HG03432 (cell line): Measurements from ENCODE around the gene ABCA7.
A peak's percentile ranks its signal among the peaks of the same experiment; 100 is the strongest.

ENCODE experiments used
- ATAC-seq: cut with Tn5 transposase; IDR thresholded peaks from one replicate; pipeline ENCODE4 v1.9.1; 2021; ENCODE audit warnings: mild to moderate bottlenecking, moderate library complexity; ENCODE audit not compliant: unreplicated experiment

Gene ABCA7

DNA sequence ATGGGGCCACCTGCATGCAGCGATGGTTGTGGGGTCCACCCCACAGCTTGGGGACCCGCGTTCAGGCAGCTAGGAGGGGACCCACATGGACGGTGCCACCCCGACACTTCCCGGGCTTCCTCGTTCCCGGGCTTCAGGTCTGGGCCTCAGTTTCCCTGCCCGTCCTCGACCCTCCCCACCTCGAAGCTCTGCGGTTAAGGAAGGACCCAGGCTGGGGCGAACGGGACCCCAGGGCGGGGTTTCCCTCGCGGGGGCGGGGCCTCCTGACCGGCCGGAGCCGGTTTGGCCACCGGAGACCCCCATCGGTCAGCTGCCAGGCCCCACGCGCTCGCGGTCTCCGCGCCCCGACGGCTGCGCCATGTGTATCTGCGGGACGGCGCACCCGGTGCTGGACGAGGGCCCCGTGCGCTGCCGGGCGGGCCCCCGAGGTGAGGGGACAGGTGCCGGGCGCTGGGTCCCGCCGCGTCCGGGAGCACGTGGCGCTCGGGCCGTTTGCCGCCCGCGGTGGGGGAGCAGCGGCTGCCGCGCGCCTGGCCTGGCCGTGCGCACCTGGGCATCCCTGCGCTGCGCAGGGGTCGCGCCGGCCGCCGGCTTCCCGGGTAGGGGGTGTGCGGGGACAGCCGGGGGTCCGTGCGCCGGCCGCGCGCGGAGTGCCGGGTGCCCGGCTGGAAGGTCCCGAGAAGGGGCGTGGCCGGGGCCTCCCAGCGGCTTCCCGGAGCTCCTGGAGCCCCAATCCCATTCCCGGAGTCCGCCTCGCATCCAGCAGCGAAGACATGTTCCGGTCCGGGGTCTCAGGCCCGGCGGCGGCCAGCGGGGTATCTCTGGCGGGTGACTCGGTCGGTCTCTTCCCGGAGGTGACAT is 31.3 kb downstream of the ABCA7 start:
- no peak for ATAC-seq

DNA sequence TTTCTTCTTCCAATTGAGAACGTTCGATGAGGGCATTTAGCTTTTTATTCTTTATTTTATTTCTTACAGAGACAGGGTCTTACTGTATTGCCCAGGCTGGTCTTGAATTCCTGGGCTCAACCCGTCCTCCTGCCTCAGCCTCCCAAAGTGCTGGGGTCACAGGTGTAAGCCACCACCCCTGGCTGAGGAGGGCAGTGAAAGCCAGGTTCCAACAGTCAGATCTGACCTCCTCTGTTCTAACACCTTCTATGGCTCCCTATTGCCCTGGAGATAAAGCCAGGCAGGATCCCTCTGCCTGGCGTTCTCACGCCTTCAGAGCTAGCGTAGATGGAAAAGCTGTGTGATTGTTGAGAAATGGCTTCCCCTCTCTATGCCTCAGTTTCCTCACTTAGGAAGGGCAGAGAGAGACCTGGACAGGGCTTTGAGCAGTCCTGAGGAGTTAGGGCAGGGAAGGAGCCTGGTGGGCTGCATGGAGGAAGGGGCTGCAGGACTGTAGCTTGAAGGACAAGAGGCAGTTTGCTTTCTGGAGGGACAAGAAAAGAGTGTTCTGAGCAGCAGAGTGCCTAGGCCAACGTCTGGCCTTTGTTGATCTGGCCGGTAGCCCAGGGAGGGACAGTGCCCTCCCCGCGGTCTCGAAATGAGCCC is 32.6 kb downstream of the ABCA7 start:
- no peak for ATAC-seq

DNA sequence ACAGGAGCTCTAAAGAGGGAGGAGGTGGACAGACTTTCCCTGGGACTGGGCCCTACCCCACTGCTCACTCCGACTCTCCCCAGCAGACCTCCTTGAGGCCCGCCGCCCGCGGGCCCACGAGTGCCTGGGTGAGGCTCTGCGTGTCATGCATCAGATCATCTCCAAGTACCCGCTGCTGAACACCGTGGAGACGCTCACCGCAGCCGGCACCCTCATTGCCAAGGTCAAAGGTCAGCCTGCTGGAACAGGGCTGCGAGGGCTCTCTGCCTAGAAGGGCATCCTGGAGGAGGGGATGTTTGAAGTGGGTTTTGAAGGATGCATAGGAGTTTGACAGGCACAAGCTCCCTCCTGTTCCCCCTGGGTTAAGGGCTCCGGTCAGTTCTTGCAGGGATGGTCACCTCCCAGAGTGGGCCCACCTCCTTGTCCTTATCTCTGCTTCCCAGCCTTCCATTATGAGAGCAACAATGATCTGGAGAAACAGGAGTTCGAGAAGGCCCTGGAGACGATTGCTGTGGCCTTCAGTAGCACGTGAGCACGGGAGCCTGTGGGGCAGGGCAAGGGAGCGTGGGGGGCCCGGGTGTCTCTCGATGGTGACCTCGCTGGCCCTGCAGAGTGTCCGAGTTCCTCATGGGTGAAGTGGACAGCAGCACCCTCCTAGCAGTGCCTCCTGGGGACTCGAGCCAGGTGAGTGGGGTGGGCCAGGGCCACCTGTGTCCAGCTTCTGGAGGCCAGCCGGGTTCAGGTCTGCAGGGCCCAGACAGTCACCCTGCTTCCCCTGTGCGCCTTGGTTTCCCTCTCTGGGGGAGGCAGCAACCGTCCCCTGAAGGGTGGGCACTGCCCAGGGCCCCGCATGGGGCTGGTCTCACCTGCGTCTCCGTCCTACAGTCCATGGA is 33.4 kb downstream of the ABCA7 start:
- no peak for ATAC-seq

GRCh38 chr19:1073956-1074517 is 34.1 kb downstream of the ABCA7 start:
- ATAC-seq: no peak

DNA sequence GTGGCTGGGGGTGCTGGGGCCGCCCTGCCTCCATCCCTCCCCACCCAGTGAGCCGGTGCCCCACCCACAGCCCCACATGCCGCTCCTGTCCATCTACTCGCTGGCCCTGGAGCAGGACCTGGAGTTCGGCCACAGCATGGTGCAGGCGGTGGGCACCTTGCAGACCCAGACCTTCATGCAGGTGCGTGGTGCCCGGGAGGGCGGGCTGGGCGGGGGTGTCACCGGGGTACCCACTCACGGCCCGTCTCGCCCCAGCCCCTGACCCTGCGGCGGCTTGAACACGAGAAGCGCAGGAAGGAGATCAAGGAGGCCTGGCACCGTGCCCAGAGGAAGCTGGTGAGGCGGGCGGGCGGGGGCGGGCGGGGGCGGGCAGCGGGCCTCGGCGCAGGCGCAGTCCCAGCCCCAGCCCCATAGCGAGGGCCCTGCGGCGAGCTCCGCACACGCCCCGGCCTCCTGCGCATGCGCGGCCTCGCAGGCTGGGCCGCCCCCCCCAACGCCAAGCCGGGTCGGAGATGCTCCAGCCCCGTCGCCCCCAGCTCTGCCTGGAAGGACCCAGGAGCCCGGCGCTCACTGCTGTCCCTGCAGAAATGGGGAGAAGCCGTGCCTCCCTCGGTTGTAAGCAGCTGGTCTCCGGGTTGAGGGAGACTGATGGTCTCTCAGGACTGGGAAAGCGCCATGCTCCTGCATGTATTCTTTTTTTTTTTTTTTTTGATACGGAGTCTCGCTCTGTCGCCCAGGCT is 34.8 kb downstream of the ABCA7 start:
- peak; percentile 54 for ATAC-seq

GRCh38 chr19:1076046-1076386 is 36.1 kb downstream of the ABCA7 start:
- no peak for ATAC-seq

- peak; percentile 59 for ATAC-seq
Measured at GRCh38 chr19:1076951-1077350, 37.0 kb downstream of the ABCA7 start.

DNA sequence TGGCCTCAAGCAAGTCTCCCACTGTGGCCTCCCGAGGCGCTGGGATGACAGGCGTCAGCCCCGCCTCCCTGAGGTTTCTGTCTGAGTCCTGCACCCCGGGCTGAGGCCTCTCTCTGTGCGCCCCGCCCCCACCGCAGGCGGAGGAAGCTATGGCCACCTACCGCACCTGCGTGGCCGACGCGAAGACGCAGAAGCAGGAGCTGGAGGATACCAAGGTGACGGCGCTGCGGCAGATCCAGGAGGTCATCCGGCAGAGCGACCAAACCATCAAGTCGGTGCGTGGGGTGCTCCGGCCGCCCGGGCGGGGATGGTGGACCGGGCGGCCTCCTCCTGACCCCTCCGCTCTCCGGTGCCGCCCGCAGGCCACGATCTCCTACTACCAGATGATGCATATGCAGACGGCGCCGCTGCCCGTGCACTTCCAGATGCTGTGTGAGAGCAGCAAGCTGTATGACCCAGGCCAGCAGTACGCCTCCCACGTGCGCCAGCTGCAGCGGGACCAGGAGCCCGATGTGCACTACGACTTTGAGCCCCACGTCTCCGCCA is 39.7 kb downstream of the ABCA7 start:
- no peak for ATAC-seq

DNA sequence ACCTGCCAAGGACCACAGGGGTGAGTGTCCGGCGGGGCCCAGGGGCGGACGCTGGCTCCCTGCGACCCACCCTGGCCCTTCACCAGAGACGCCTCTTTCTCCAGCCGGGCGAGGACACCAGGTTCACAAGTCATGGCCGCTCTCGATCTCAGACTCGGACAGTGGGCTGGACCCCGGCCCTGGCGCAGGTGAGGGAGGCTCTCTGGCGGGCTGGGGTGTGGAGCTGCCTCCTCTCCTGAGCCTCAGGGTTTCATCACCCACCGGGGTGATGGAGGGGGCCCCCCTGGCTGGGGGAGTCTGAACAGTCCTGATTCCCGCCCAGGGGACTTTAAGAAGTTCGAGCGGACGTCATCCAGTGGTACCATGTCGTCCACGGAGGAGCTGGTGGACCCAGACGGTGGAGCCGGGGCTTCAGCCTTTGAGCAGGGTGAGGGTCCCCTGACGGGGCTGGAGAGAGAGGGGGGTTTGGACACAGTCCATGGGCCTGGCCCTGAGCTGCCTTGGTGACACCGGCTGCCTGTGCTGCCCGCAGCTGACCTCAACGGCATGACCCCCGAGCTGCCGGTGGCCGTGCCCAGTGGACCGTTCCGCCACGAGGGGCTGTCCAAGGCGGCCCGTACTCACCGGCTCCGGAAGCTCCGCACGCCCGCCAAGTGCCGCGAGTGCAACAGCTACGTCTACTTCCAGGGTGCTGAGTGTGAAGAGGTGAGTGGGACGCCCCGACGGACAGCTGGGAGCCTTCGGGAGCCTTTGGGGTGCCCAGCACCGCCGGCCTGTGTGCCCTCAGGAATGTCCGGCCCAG is 40.7 kb downstream of the ABCA7 start:
- ATAC-seq: no peak

DNA sequence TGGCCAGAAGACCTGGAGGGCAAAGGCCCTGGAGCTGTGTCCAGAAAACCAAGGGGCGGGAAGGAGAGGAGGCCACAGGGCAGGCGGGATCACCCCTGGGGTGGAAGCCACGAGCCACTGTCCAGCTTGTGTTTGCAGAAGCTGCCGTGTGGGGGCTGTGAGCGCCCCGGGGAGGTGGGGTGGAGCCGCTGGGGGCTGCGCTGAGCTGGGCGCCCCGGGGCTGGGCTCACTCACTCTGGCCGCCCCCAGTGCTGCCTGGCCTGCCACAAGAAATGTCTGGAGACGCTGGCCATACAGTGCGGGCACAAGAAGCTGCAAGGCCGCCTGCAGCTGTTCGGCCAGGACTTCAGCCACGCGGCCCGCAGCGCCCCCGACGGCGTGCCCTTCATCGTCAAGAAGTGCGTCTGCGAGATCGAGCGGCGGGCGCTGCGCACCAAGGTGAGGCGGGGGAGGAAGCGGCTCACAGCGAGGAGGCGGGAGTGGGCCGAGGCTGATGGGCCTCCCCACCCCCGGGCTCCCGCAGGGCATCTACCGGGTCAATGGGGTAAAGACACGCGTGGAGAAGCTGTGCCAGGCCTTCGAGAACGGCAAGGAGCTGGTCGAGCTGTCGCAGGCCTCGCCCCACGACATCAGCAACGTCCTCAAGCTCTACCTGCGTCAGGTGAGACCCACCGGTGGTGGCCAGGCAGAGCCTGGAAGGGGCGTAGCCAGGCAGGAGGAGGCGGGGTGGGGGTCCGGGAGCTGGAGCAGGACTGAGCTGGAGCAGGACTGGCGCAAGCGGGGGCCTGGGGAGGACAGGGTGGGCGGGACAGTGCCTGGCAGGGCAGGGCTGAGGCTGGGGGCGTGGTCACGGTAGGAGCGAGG is 41.6 kb downstream of the ABCA7 start:
- no peak for ATAC-seq

GRCh38 chr19:1082165-1082927 is 42.4 kb downstream of the ABCA7 start:
- ATAC-seq: no peak

DNA sequence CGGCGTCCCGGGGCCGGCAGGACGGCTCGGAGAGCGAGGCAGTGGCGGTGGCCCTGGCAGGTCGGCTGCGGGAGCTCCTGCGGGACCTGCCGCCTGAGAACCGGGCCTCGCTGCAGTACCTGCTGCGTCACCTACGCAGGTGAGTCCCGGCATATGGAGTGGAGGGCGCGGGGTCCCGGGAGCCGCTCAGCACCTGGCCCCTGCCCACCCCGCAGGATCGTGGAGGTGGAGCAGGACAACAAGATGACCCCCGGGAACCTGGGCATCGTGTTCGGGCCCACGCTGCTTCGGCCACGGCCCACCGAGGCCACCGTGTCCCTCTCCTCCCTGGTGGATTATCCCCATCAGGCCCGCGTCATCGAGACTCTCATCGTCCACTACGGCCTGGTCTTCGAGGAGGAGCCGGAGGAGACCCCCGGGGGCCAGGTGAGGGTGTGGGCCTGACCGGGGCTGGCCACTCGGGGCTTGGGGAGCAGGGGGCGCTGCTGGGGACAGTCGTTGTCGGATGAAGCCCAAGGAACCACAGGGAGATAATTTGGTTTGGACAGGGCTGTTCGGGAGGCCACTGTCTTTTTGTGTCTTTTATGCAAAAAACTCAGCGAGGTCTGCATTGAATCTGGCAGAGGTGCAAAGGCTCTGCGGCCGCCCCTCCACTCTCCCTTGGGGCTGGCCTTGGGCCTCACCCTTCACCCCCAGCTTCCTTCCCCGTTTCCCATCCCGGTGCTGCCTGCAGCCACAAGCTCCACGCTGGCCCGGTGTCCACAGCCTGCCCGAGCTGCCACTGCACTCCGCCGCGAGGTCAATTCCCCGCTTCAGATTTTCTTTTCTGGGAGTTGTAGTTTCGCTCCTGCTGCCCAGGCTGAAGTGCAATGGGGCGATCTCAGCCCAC is 43.3 kb downstream of the ABCA7 start:
- no peak for ATAC-seq

DNA sequence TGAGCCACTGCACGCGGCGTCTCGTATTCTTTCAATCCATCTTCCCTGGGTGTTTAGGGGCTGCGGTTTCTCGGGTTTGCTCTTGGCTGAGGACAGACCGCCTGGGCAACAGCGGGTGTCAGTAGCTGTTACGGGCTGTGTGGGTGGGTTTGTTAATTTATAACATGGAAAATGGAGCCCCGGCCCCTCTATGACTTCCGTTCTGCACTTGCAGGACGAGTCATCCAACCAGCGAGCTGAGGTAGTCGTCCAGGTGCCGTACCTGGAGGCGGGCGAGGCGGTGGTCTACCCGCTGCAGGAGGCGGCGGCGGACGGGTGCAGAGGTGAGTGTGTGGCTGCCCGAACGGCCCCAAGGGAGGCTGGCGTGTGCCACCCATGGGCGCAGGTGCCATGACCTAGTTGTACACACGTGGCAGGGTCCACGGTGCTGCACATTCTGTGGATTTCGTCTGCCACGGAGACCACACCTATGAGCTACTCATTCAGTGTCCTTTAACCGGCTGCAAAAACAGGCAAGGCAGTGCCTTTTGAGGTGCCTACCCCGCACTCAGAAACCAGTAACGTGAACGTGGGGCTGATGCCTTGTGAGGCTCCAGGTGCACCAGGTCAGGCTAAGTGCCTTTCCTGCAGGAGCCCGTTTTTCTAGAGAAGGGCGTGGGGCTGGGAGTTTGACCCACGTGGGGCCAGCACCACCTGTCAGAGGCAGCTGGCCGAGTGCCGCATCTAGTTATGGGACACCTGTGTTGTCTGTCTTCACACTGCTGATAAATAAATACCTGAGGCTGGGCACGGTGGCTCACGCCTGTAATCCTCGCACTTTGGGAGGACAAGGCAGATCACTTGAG is 44.3 kb downstream of the ABCA7 start:
- ATAC-seq: no peak

GRCh38 chr19:1085053-1085658 is 45.2 kb downstream of the ABCA7 start:
- no peak for ATAC-seq

DNA sequence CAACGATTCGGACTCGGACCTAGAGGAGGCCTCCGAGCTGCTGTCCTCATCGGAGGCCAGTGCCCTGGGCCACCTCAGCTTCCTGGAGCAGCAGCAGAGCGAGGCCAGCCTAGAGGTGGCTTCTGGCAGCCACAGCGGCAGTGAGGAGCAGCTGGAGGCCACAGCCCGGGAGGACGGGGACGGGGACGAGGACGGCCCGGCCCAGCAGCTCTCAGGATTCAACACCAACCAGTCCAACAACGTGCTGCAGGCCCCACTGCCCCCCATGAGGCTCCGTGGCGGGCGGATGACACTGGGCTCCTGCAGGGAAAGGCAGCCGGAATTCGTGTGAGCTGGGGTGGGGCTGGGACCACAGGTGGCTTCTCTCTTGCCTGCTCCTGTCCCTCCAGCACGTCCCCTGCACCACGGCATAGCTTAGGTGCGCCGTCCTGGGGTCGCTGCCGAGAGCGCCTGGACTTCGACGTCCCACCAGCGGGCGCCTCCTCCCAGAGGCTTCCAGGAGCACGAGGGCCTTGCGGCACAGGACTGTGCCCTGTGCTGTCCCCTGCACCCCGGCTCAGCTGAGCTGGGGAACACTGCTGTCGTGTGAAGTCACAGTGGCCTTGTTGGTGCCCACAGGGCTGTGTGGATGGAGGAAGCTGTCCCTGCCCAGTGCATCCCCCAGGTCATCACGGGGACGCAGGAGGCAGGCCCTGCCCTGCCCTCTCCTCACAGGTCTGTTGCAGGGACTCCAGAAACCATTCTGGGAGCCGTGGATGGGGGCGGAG is 46.0 kb downstream of the ABCA7 start:
- ATAC-seq: no peak
